Urothelium cell line (cell line): ENCODE data around the gene ANKS1A.

Source experiments
- DNase-seq: peaks from one replicate; pipeline ENCODE4 v3.0.0; 2011; ENCODE audit warnings: low spot score, mixed read lengths
- FAIRE-seq: peaks from 2 replicates; lab custom pipeline; 2011; peaks lifted over from hg19 to GRCh38; lab: Jason Lieb, UNC

Gene ANKS1A

DNA sequence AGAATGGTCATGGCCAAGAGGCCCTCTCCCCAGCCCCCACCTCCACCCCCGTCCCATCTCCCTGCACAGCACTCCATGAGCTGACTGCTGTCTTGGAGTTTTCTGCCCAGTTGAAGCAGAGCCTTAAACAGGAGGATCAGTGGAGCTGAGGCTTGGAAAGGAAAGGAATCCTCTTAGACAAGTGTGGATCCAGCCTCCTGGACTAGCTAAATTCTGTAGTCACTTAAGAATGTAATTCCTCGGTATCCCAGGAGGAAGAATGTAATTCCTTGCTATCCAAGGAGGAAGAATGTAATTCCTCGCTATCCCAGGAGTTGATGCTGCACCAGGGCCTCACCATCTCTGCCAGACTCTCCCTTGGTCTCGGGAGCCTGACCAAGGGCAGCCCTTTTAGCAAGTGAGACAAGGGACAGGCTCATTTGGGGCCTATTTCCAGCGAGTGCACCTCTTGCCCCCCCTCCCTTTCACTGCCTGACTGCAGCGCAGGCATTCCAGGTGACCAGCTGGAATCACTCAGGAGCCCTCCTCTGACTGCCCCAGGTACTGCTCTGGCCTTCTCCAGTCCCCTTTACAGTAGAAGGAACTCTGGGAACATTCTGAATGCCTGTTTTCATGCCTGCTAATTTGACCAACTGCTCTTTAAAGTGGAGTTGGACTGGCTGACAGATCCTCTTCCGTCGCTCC lies 175.8 kb downstream of the ANKS1A start:
- FAIRE-seq = no peak
- no peak for DNase-seq

DNA sequence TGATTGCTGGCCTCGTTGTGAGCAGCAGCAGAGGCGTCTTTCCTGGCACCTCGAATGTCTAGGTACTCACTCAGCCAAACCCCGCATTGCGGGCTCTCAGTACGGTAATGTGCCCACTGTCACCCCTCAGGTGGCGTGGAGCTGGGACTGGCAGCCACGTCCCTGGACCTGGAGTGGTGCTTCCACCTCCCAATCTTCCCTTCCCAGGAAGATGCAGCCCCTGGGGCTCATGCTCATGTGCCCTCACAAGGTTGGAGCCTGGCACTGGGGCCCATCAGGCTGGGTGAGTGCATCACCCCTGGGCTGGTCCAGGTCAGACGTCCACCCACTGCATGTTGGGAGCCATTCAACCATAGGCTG lies 176.4 kb downstream of the ANKS1A start:
- no peak for DNase-seq
- FAIRE-seq = no peak

DNA sequence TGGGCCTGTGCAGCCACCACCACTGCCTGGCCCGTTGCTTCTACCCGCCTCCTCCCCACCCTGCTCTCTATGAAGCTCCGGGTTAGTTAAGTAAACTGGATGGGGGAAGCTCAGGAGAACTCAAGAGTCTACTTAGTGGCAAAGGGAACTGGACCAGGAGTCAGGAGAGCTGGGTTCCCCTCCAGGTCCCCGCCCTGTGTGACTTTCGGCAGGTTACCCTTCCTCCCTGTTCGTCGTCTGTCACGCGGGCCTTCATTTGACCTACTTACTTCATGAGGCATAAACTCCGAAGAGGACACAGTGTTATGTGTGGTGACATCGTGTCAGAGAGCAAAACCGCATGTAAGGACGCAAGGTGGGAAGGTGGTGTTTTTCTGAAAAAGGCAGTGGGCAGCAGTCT lies 176.8 kb downstream of the ANKS1A start:
- DNase-seq (no peak), FAIRE-seq (no peak)

DNA sequence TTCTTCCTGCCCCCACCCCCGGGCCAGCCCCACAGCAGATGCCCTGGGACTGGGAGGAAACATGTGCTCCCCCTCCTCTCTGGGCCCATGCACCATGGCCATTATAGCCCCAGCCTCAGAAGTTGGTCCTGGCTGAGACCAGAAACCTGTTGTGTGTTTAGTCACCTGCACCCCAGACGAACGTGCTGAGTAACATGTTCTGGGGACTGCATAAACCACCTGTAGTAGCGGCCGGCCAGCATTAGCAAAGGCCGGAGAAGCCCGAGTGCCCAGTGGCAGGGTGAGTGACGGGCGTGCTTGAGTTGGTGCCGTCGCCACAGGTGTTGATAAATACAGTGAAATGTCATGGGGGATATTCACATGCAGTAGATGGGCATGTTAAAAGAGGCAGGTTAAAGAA lies 178.2 kb downstream of the ANKS1A start:
- FAIRE-seq = no peak
- no peak for DNase-seq

DNA sequence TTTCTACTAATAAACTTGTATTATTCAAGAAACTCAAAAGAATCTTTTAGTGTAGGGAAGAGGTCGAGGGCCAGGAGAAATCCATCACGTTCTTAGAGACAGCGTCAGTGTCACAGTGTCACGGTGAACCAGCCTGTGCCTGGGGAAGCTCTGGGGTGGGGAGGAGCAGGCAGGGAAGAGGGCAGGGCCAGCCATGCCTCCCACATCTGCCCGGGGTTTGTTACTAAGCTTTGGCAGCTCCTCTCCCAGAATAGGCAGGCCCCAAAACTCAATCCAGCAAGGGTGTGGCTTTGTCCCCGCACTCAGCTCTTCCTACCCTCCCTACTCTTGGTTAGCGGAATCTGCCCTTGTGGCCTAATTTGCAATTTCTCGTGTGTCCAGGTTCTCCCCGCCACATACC lies 179.2 kb downstream of the ANKS1A start:
- no peak for FAIRE-seq
- no peak for DNase-seq

DNA sequence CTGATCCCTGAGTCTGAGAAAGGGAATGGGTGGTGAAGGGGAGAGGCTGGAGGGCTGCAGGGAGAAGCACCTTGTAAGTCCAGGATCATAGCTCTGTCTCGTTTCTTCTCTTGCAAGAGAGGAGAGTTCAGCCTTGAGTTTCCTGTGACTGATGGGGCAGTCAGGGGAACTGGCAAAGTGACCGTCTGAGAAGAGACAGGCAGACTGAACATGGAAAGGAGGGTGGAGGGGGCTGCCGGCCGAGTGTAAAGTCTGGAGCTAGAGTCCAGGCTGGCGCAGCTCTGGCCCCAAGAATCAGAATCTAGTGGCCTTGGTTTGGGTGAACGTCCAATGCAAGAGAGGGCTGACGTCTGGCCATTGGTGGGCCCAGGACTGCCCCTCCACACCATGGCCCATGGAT lies 179.6 kb downstream of the ANKS1A start:
- no peak for DNase-seq
- no peak for FAIRE-seq

DNA sequence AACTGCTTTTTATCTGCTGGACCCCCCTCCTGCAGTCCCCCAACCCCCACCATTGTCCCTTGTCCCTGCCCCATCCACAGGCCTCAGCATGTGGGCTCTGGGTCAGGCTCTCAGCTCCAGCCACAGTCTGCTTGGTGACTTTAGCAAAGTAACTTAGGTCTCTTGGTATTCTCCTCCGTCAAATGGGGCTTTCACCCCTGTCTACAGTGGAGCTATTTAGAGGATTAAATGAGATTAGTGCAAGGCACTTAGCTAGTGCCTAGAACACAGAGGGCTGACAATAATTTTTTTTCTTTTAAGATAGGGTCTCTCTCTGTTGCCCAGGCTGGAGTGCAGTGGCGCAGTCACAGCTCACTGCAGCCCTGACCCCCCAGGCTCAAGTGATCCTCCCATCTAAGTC lies 180.2 kb downstream of the ANKS1A start:
- FAIRE-seq = no peak
- DNase-seq = no peak

DNA sequence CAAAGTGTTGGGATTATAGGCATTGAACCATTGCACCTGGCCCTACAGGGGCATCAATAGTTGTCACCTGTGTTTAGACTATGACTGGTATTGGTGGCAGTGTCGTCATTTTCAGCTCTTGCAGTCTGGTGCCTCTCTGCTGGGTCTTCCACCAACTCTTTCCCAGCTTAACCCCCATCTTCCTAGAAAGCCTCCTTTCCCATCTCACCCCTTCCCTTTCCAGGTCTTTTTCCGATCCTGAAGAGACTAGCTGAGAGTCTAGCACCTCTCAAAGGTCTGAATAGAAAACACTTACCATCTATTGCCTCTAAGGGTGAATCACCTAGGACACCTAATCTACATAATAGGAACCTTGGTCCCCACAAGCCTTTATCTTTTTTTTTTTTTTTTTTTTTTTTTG lies 181.1 kb downstream of the ANKS1A start:
- no peak for FAIRE-seq

DNA sequence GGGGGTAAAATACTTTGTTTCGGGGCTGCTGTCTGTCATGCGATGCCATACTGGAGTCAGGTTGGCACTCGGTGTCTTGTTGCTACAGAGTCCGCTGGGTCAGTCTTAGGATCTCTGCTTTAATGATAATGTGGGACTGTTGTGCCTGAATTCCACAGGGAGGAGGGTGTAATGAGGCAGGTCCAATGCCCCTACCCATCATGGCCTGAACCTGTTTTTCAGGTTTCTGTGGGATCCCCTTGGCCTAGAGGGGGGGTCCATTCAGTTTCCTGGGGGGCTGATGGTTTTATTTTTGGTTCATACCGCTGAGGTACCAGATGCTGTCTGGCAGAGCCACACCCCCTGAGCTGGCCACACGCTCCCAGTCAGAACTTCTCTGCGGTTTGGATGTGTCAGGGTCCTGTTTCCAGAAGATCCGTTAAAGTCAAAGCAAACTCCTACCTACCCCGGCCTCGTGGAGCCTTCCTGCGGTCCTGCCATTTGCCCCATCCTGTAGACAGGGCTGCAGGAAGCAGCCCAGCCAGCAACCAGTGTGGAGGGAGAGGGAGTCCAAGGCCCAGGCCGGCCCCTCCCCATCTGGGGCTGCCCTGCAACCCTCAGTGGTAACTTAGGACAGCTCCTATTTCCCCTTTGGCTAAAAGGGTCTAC lies 182.4 kb downstream of the ANKS1A start:
- FAIRE-seq (no peak), DNase-seq (no peak)

More for the DNA sequence above, 181.1 kb downstream of the ANKS1A start:
- DNase-seq = no peak

DNA sequence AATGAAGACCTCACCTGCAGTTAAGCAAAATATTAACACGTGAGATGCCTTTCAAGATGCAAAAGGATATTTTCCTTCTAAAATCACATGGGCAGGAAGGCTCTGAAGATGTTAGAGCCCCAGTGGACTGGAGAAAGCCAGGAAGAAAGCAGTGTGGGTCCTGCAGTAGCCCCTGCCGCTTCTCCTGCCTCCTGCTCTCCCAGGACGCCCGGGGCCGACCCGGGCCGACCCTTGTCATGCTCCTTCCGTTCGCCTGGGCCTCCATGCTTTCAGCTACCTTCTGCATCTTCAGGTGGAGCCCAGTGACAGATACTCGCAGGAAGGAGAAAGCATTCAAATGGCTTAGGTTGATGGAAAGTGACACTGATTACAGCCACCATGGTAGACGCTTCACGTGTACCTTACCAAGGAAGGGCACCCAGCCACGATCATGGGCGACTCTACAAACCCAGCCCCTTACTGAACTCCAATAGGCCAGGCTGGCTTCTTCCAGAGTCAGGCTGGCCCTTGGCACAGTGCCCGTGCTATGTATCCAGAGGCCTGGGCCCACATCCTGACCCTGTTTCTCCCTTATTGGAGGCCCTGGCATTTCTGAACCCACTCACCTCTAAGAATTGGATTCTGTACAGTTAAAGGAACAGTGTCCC lies 183.1 kb downstream of the ANKS1A start:
- no peak for FAIRE-seq

DNA sequence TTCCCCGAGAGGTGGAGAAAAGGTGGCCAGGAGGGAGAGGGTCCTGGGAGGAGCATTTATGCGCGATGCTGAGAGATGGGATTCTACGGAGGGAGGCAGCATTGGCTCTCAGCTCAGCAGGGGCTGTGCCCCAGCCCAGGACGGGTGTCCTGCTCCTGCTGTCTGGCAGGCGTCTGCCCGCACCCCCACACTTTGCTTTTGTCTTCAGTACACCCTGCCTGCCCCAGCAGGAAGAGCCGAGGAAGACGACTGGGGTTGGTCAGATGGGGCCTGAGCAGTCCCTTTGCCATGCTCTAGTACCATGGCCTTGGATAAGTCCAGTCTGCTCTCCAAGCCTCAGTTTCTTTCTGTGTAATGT lies 183.6 kb downstream of the ANKS1A start:
- DNase-seq (no peak), FAIRE-seq (no peak)

More for the DNA sequence above, 183.1 kb downstream of the ANKS1A start:
- no peak for DNase-seq

DNA sequence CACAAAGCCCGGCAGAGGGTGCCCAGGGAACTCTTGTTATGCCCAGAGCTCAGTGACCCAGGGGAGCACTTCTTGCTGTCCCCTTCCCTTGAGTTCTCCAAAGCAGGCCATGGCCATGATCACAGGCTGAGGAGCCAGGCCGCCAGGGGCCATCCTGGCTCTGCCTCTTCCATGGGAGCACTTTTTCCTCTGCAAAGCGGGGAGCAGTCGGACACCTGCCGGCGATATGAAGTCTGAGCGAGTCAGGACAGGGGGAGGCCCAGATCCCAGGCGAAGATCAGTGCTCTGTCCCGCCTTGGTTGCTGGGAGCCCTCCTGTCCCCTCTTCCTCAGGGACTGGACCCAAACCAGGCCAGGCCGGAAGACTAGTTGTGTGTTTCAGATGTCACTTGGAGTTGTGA lies 184.2 kb downstream of the ANKS1A start:
- FAIRE-seq (no peak), DNase-seq (no peak)

DNA sequence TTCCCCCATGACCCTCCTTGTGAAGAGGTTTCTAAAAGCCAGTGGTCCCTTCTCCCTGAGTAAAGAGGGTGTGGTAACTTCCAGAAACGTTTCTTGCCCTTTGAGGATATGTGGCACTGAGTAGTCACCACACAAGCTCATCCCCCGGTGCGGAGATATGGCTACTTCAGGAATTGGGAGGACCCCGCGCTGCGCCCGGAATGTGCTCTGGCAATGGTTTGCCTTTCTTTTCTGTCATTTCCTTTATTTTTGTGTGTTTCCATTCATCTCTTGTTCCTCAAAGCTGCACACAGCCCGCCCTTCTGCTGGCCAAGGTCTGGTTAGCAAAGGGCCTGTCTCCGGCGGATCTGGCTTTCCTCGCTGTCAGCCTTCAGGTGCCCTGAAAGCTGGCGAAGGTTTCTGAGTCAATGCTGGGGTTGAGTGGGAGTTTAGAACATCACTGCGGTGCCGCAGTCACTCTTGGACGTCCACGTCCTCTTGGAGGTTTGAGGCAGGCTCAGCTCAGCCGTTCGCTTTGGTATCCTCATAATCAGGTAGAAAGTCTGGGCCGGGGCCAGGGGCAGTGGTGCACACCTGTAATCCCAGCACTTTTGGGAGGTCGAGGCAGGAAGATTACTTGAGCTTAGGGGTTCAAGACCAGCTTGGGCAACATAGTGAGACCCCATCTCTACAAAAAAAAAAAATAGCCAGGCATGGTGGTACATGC lies 184.9 kb downstream of the ANKS1A start:
- DNase-seq (no peak), FAIRE-seq (no peak)

DNA sequence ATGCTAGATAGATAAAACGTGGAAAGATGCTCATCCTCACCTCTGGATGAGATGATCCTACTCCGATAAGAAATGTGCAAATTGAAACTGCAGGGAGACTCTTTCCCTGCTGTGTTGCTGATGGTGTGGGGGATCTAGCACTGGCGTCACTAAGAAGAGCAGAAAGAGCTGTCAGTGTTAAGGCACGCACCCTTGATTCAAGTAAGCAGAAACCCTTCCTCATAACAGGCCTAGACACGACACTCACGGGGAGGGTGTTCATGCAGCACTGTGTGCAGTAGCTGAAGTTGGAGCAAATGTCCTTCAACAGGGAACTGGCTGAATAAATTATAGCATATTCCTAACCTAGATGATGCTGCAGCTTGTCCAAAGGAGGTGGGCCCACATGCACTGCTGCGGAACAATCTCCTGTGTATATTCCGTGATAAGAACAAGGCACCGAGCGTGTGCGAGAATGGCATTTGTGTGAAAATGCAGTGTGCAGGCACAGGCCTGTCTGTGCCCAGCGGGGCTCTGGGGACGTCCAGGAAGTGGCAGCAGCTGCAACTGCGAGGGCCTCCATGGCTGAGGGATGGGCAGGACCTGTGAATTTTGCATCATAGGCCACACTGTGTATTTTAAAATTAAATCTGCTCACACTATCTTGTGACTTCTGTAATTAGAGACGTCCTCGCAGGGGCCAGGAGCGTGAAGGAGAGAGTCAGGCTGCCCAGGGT lies 188.1 kb downstream of the ANKS1A start:
- no peak for FAIRE-seq
- no peak for DNase-seq

DNA sequence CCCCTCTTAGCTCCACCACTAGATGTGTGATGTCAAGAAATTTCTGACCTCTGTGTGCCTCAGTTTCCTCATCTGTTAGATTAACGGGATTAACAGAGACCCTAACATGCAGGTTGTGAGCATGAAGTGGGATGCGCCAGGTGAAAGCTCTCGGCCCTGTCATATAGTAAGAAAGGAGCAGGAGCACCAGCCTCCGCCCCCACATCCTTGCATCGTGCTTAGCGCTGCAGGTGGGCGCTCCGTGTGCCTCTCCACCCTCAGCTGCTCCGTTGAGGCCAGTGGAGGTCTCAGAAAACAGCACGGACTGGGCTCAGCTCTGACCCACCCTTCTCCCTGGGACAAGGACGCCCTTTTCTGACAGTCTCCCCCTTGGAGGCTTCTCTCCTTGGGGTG lies 188.7 kb downstream of the ANKS1A start:
- DNase-seq (no peak), FAIRE-seq (no peak)

DNA sequence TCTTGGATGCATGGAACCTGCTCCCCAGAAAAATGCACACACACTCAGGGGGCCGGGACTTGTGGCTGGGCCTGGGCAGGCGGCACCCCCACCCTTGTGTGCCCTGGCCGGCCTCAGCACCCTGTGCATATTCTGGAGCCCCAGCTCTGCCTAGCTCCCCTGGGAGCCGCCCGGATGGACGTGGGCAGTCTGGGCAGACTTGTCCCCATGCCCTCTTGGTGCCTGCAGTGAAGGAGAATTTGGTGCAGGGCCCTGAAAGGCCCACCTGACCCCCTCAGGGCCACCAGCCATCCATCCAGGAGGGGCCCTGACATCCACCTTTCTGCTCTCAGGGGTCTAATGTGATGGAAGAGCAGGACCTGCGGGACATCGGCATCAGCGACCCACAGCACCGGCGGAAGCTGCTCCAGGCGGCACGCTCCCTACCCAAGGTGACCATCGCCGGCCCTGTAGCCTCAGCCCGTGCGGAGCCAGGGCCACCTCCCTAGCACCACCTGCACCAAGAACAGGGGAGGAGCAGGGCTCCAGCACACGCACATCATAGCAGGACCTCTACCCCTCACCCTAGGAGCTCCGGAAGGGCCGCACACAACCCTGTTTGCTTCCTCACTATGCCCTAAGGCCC lies 189.3 kb downstream of the ANKS1A start:
- DNase-seq (no peak), FAIRE-seq (no peak)

DNA sequence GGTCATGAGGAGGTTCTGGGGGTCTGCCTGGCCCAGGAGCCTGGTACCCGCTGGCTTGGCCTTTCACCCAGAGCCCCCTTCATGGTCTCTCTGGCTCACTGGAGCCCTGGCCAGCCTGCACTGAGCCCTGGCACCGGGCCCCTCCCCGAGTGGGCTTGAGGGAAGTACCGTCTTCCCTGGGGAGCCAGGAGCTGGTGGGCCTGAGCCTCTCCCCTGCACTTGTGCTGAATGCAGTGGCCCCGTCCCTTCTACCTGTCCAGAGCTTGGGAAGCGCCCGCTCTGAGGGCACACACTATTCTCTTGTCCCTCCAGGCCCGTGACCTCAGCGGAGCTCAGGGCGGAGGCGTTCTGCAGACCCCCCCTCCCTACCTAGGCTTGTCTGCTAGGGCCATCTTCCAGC lies 189.8 kb downstream of the ANKS1A start:
- DNase-seq (no peak), FAIRE-seq (no peak)

DNA sequence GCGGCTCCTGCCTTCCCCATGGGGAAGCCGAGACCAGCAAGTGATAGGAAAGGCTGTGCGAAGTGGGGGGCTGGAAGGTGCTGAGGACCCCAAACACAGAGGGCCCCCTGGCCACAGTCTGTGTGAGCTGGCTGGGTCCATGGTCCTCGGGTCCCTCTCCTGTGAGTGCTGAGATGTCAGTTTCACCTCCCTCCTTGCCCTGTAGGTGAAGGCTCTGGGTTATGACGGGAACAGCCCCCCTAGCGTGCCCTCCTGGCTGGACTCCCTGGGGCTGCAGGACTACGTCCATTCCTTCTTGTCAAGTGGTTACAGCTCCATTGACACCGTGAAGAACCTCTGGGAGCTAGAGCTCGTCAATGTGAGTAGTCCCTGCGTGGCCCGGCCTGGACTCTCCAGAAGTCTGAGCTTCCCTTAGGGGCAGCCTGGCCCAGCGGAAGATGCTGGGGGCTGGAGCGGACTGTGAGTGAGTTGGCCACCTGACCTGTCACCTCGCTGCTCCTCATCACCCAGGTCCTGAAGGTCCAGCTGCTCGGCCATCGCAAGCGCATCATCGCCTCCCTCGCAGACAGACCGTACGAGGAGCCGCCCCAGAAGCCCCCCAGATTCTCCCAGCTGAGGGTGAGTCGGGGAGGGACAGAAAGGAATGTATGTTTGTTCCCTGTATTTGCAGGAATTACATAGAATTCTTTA lies 190.4 kb downstream of the ANKS1A start:
- no peak for DNase-seq
- FAIRE-seq = no peak

DNA sequence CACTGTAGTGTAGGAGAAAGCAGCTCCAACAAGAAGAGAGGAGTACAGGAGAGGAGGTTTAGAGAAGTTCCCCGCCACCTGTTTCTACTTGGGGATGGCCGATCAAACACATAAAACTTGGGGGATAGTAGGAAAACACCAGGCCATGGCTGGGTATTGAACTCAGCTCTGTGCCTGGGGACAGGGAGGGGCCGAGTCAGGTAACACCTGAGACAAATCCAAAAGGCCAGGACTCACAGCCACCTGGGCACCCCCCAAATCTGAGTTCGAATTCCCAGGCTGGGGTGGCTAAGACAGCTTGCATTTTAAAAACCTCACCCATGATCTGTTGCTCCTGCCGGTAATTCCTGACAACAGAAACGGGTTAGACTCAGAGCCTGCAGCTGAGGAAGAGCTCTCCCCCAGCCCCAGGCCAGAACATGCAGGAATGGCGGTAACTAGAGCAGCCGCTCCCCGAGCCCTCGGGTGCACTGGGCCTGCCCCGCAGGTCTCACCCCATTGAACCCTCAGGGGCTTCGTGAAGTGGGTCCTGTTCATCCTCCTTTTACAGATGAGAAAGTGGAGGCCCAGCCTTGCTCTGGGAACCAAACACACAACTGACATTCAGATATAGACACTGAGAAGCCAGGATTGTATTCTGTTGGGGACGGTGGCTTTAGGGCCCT lies 191.1 kb downstream of the ANKS1A start:
- DNase-seq (no peak), FAIRE-seq (no peak)
